OCI-LY3 (cell line): ENCODE data around the gene COPA.

Experiments used
- EZH2phosphoT487 ChIP-seq: fragments of 200-600 bp; shearing (Covaris generic); IDR thresholded peaks from 2 replicates; pipeline ENCODE4 v1.6.1; 2018; ENCODE audit warnings: antibody characterized with exemption, mixed run types, low read depth
- TF ChIP-seq, protein P1 (sequence below): fragments of 200-600, 300-600 bp; sonication (generic); IDR thresholded peaks from 2 replicates; pipeline ENCODE4 v1.5.1; 2014; ENCODE audit warnings: antibody characterized with exemption, low read length, low read depth

DNA sequence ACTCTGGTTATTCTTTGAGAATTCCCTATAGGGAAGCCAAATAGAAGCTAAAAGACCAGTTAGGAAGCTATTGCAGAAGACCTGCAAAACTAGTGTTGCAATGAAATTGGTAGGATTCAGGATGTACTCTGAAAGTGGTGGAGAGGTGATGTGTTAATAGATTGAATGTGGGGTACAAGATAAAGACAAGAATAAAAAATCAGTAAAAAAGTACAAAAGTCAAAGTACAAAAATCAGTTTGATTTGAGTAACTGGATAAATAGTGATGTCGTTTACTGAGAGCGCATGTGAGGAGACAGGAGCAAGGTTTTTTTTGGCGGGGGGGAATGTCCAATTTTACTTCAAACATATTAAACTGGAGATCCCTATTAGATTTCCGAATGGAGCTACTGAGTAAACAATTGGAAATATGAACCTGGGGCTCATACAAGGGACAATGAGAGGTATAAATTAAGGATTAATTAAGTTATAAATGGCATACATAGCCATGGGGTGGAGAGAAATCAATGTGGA, 78.2 kb downstream of the COPA start:
- TF ChIP-seq, protein P1, sequence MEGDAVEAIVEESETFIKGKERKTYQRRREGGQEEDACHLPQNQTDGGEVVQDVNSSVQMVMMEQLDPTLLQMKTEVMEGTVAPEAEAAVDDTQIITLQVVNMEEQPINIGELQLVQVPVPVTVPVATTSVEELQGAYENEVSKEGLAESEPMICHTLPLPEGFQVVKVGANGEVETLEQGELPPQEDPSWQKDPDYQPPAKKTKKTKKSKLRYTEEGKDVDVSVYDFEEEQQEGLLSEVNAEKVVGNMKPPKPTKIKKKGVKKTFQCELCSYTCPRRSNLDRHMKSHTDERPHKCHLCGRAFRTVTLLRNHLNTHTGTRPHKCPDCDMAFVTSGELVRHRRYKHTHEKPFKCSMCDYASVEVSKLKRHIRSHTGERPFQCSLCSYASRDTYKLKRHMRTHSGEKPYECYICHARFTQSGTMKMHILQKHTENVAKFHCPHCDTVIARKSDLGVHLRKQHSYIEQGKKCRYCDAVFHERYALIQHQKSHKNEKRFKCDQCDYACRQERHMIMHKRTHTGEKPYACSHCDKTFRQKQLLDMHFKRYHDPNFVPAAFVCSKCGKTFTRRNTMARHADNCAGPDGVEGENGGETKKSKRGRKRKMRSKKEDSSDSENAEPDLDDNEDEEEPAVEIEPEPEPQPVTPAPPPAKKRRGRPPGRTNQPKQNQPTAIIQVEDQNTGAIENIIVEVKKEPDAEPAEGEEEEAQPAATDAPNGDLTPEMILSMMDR, result no peak
- TF ChIP-seq EZH2phosphoT487, result no peak
